Testis (tissue), 2 donors: ENCODE data around the gene KLF15.

Experiments
- POLR2A ChIP-seq: fragments of 450-650 bp; IDR thresholded peaks from one replicate; pipeline ENCODE4 v1.6.1; 2017; ENCODE audit warnings: antibody characterized with exemption, mild to moderate bottlenecking, moderate library complexity
- TF ChIP-seq, protein P1 (sequence below), 3 experiments: fragments of 450-650 bp in 2 of 3; fragments of 200-600 bp in 1 of 3; sonication (generic) in 1 of 3; IDR thresholded peaks; one replicate each; pipeline ENCODE4 v1.5.1; 2016 to 2019; ENCODE audit warnings: antibody characterized with exemption in 3 of 3, mild to moderate bottlenecking in 2 of 3, moderate library complexity in 1 of 3

GRCh38 chr3:126312341-126312740 is 44.9 kb downstream of the KLF15 start:
- TF ChIP-seq, protein P1, sequence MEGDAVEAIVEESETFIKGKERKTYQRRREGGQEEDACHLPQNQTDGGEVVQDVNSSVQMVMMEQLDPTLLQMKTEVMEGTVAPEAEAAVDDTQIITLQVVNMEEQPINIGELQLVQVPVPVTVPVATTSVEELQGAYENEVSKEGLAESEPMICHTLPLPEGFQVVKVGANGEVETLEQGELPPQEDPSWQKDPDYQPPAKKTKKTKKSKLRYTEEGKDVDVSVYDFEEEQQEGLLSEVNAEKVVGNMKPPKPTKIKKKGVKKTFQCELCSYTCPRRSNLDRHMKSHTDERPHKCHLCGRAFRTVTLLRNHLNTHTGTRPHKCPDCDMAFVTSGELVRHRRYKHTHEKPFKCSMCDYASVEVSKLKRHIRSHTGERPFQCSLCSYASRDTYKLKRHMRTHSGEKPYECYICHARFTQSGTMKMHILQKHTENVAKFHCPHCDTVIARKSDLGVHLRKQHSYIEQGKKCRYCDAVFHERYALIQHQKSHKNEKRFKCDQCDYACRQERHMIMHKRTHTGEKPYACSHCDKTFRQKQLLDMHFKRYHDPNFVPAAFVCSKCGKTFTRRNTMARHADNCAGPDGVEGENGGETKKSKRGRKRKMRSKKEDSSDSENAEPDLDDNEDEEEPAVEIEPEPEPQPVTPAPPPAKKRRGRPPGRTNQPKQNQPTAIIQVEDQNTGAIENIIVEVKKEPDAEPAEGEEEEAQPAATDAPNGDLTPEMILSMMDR (IDR thresholded peaks at IDR 0.05), result no peak
- no peak for TF ChIP-seq POLR2A
